Body of pancreas (tissue), 4 donors: ENCODE measurements around the gene CPM. TPM values are rescaled to one million over a fixed set of nuclear protein-coding genes. Genes with fewer than 3 reads are reported as not detected.
"Not testable (repeated sequence)": the region's sequence is repeated elsewhere in the genome, so short reads cannot be mapped to it uniquely, and the experiment has no call there.

Experiments used
- ATAC-seq: fragments of 150-250 bp; one replicate; pipeline ENCODE4 v1.9.1; 2016
- DNase-seq, 4 donors: peaks; one replicate each; pipeline ENCODE4 v3.0.0-alpha.2; 2019
- H3K27ac ChIP-seq, 4 donors: fragments of 200-600 bp; sonication (generic); 1 replicate in 3 of 4; 2 replicates in 1 of 4; pipeline versions ENCODE4 v1.5.1 to v1.6.1; 2016 to 2019; ENCODE audit warnings: mild to moderate bottlenecking in 1 of 4, mixed read lengths in 1 of 4, moderate library complexity in 1 of 4
- H3K27me3 ChIP-seq, 2 donors: fragments of 200-600 bp; sonication (generic); one replicate each; pipeline ENCODE4 v1.6.0; 2016; ENCODE audit warnings: mild to moderate bottlenecking in 1 of 2
- H3K36me3 ChIP-seq, 2 donors: fragments of 200-600 bp; sonication (generic); replicated peaks in 1 of 2; 2 replicates each; pipeline ENCODE4 v1.5.1; 2016; ENCODE audit warnings: low read depth in 2 of 2; ENCODE audit not compliant: insufficient read depth in 1 of 2
- H3K4me1 ChIP-seq: fragments of 200-600 bp; sonication (generic); one replicate; pipeline ENCODE4 v1.6.0; 2016
- H3K4me3 ChIP-seq, 2 donors: fragments of 200-600 bp; sonication (generic); 1 replicate in 1 of 2; 2 replicates in 1 of 2; pipeline ENCODE4 v1.5.1; 2016 to 2019
- H3K9me3 ChIP-seq, 3 donors: fragments of 200-600 bp; sonication (generic); 1 replicate in 2 of 3; 2 replicates in 1 of 3; pipeline ENCODE4 v1.5.1; 2016
- CTCF ChIP-seq, 7 experiments: fragments of 450-650 bp in 4 of 7; fragments of 200-600 bp in 3 of 7; sonication (generic) in 3 of 7; IDR thresholded peaks; one replicate each; pipeline ENCODE4 v1.5.1; 2016 to 2019; ENCODE audit warnings: antibody characterized with exemption in 7 of 7
- POLR2A ChIP-seq, 3 donors: fragments of 450-650 bp; IDR thresholded peaks; one replicate each; pipeline ENCODE4 v1.6.1; 2016; ENCODE audit warnings: antibody characterized with exemption in 3 of 3, mild to moderate bottlenecking in 2 of 3
- WGBS, 2 donors: methylation state at CpG; one replicate each; pipeline ENCODE4 v1.1.5; 2017; 5-methylcytosine and 5-hydroxymethylcytosine counted together
- intact Hi-C: fragments of 100-400 bp; cut with DNase I; formaldehyde crosslinking; loops from one replicate; pipeline ENCODE4 v1.15.1; 2023
- total RNA-seq, 2 donors: library from RNA; depleted of rRNA; stranded (reverse); fragments of >200 nt; gene quantifications; one replicate each; pipeline ENCODE4 v1.1.0, GENCODE V29; 2016

Gene CPM
- total RNA-seq, 2 donors from 2014 or later = 34.6 to 35.0 TPM

- WGBS, 2 donors = 67 to 77% methylated on average over 3 of the region's 3 CpGs
- peaks cover 0 to 25% of the 10 kb centered on the region in 2 donors for H3K36me3 ChIP-seq
- H3K4me1 ChIP-seq = peaks cover 44% of the 10 kb centered on the region
Observed at GRCh38 chr12:68814490-68815231, 118.3 kb downstream of the CPM start.

GRCh38 chr12:68813242-68813593, 119.8 kb downstream of the CPM start:
- TF ChIP-seq CTCF (IDR thresholded peaks at IDR 0.05) (no peak), POLR2A (IDR thresholded peaks at IDR 0.05) (no peak)
- Histone ChIP-seq H3K36me3 (peaks cover 0 to 20% of the 10 kb centered on the region in 2 donors), H3K27ac (no peak overlapping the region), H3K4me1 (peaks cover 44% of the 10 kb centered on the region), H3K9me3 (no peaks in the 10 kb centered on the region), H3K27me3 (no peaks in the 10 kb centered on the region), H3K4me3 (no peak overlapping the region)
- intact Hi-C loops = loop anchor here (10.0 kb wide), 1 partner anchor 68 kb away; the partner anchor contains the start of gene SLC35E3
- DNase-seq (no peak), ATAC-seq (no peak)
- 70 to 75% methylated on average over 2 of the region's 2 CpGs for WGBS, 2 donors

More at GRCh38 chr12:68814490-68815231, 118.3 kb downstream of the CPM start:
- Histone ChIP-seq H3K4me3 (no peak overlapping the region), H3K9me3 (no peaks in the 10 kb centered on the region), H3K27me3 (no peaks in the 10 kb centered on the region), H3K27ac (no peak overlapping the region)
- DNase-seq (no peak), ATAC-seq (no peak)
- TF ChIP-seq POLR2A (IDR thresholded peaks at IDR 0.05) = no peak
- no peak for TF ChIP-seq CTCF (IDR thresholded peaks at IDR 0.05)
- intact Hi-C loops = loop anchor here (10.0 kb wide), 1 partner anchor 70 kb away; the partner anchor contains the start of gene SLC35E3

- Histone ChIP-seq H3K27ac (no peak overlapping the region), H3K4me1 (peaks cover 44% of the 10 kb centered on the region), H3K4me3 (no peak overlapping the region), H3K36me3 (peaks cover 0 to 16% of the 10 kb centered on the region in 2 donors), H3K27me3 (no peaks in the 10 kb centered on the region), H3K9me3 (no peaks in the 10 kb centered on the region)
- 63 to 95% methylated on average over 1 of the region's 1 CpG for WGBS, 2 donors
- TF ChIP-seq POLR2A (IDR thresholded peaks at IDR 0.05) = no peak
- no peak for TF ChIP-seq CTCF (IDR thresholded peaks at IDR 0.05)
- no peak for ATAC-seq
- intact Hi-C loops = loop anchor here (10.0 kb wide), 1 partner anchor 68 kb away; the partner anchor contains the start of gene SLC35E3
- DNase-seq = no peak
Observed at GRCh38 chr12:68812553-68813241, 120.3 kb downstream of the CPM start.

- H3K27ac ChIP-seq, H3K27me3 ChIP-seq, H3K9me3 ChIP-seq, ATAC-seq, H3K4me3 ChIP-seq, DNase-seq: not testable (repeated sequence)
- intact Hi-C loops = loop anchor here (10.0 kb wide), 1 partner anchor 67 kb away; the partner anchor contains the start of gene SLC35E3
- H3K36me3 ChIP-seq = peaks cover 0 to 11% of the 10 kb centered on the region in 2 donors
- peaks cover 51% of the 10 kb centered on the region for H3K4me1 ChIP-seq
- WGBS, 2 donors = 66 to 67% methylated on average over 6 of the region's 6 CpGs
Observed at GRCh38 chr12:68811573-68811972, 121.4 kb downstream of the CPM start.

- H3K36me3 ChIP-seq, DNase-seq, H3K27ac ChIP-seq, ATAC-seq, H3K4me3 ChIP-seq, H3K9me3 ChIP-seq, H3K27me3 ChIP-seq: not testable (repeated sequence)
- intact Hi-C loops = loop anchor here (10.0 kb wide), 1 partner anchor 65 kb away; the partner anchor contains the start of gene SLC35E3
- H3K4me1 ChIP-seq = peaks cover 57% of the 10 kb centered on the region
- WGBS, 2 donors = 89 to 92% methylated on average over 13 of the region's 13 CpGs
Observed at GRCh38 chr12:68810027-68810389, 123.0 kb downstream of the CPM start.
